ENCODE data around the gene ADCY1. TPM values are rescaled to one million over a fixed set of nuclear protein-coding genes. Genes with fewer than 3 reads are reported as not detected.

The ADCY1 gene
- total RNA-seq, 1 donor from 2014 or later, result 0.05 TPM

DNA sequence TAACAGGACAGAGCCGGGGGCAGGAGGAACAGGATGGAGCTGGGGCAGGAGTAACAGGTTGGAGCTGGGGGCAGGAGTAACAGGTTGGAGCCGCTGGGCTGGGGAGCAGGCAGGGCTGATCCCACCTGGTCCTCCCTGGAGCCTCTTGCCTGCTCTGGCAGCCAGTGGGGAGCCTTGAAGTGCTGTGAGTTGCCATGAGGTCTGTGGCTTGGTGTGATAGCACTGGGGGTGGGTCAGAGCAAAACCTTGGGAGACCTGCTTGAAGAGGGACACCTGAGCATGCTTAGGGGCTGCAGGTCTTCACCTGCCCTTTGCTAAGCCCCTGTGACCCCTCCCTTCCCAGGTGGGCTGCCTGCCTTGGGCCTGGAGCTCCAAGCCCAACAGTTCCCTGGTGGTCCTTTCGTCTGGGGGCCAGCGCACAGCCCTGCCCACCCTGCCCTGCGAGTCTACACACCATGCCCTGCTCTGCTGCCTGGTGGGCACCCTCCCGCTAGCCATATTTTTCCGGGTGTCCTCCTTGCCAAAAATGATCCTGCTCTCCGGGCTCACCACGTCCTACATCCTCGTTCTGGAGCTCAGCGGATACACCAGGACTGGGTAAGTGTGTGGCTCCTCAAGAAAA lies 111.6 kb downstream of the ADCY1 start:
- Mint-ChIP-seq H3K4me1 (ENCODE audit: unreplicated experiment) (no peaks in the 10 kb centered on the region), H3K27ac (ENCODE audit: unreplicated experiment) (no peak overlapping the region), H3K9me3 (ENCODE audit: unreplicated experiment) (no peaks in the 10 kb centered on the region), H3K27me3 (ENCODE audit: unreplicated experiment) (no peaks in the 10 kb centered on the region), H3K4me3 (ENCODE audit: unreplicated experiment) (no peak overlapping the region), H3K36me3 (ENCODE audit: unreplicated experiment) (no peaks in the 10 kb centered on the region)
- TF ChIP-seq, protein P1, sequence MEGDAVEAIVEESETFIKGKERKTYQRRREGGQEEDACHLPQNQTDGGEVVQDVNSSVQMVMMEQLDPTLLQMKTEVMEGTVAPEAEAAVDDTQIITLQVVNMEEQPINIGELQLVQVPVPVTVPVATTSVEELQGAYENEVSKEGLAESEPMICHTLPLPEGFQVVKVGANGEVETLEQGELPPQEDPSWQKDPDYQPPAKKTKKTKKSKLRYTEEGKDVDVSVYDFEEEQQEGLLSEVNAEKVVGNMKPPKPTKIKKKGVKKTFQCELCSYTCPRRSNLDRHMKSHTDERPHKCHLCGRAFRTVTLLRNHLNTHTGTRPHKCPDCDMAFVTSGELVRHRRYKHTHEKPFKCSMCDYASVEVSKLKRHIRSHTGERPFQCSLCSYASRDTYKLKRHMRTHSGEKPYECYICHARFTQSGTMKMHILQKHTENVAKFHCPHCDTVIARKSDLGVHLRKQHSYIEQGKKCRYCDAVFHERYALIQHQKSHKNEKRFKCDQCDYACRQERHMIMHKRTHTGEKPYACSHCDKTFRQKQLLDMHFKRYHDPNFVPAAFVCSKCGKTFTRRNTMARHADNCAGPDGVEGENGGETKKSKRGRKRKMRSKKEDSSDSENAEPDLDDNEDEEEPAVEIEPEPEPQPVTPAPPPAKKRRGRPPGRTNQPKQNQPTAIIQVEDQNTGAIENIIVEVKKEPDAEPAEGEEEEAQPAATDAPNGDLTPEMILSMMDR (IDR thresholded peaks at IDR 0.05), result no peak
- peak; percentile 80 for DNase-seq (ENCODE audit: extremely low spot score, unreplicated experiment)

DNA sequence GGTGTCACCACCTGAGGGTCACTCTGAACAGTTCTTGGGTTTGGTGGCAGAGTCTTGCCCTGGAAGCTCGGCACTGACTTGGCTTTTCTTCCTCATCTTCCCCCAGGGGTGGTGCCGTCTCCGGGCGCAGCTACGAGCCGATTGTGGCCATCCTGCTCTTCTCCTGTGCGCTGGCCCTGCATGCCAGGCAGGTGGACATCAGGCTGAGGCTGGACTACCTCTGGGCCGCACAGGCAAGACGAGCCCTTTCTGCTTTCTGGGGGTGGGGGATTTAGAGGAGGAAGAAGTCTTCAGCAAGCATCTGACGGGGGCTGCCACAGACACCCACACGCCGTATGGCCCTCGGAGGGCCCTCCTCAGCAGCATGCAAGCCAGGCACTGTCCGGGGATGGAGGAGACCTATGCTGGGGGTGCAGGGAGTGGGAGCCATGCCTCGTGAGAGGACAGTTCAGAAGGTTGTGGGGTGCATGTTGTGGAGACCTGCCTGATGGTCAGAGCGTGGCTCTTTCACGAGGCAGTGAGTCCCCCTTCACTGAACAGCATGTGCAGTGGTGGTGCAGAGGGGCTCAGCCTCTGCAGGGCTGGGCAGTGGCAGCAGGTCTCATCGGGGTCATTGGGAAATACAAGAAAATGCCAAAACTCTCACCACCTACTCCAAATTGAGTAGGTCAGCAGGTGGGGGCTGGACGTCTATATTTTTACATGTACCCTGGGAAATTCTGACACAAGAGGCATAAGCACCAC lies 112.4 kb downstream of the ADCY1 start:
- TF ChIP-seq, protein P1 (IDR thresholded peaks at IDR 0.05), result no peak
- no peaks in the 10 kb centered on the region for H3K9me3 Mint-ChIP-seq (ENCODE audit: unreplicated experiment)
- no peak overlapping the region for H3K27ac Mint-ChIP-seq (ENCODE audit: unreplicated experiment)
- H3K27me3 Mint-ChIP-seq (ENCODE audit: unreplicated experiment), result no peaks in the 10 kb centered on the region
- no peaks in the 10 kb centered on the region for H3K4me1 Mint-ChIP-seq (ENCODE audit: unreplicated experiment)
- H3K36me3 Mint-ChIP-seq (ENCODE audit: unreplicated experiment), result no peaks in the 10 kb centered on the region
- H3K4me3 Mint-ChIP-seq (ENCODE audit: unreplicated experiment), result no peak overlapping the region
- peak; percentile 69 for DNase-seq (ENCODE audit: extremely low spot score, unreplicated experiment)

DNA sequence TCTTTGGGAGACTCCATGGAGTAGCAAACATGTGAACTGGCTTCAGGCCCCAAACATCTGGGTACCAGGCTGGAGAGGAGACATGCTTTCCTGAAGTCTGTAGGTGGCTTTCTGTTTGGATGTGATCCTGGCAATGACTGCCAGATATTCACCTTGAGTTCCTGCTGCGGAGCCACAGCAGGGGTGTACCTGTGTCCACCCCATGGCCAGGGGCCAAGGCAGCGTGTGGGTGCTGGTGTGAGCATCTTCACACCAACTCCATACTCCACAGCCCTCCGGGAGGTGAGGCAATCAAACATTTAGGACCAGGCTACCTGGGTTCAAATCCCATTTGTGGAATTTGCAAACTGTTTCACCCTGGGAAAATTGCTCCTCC lies 113.0 kb downstream of the ADCY1 start:
- peak; percentile 48 for DNase-seq (ENCODE audit: extremely low spot score, unreplicated experiment)
- TF ChIP-seq, protein P1 (IDR thresholded peaks at IDR 0.05), result no peak
- Mint-ChIP-seq H3K4me1 (ENCODE audit: unreplicated experiment) (no peaks in the 10 kb centered on the region), H3K36me3 (ENCODE audit: unreplicated experiment) (no peaks in the 10 kb centered on the region), H3K4me3 (ENCODE audit: unreplicated experiment) (no peak overlapping the region), H3K9me3 (ENCODE audit: unreplicated experiment) (no peaks in the 10 kb centered on the region), H3K27me3 (ENCODE audit: unreplicated experiment) (no peaks in the 10 kb centered on the region), H3K27ac (ENCODE audit: unreplicated experiment) (no peak overlapping the region)

DNA sequence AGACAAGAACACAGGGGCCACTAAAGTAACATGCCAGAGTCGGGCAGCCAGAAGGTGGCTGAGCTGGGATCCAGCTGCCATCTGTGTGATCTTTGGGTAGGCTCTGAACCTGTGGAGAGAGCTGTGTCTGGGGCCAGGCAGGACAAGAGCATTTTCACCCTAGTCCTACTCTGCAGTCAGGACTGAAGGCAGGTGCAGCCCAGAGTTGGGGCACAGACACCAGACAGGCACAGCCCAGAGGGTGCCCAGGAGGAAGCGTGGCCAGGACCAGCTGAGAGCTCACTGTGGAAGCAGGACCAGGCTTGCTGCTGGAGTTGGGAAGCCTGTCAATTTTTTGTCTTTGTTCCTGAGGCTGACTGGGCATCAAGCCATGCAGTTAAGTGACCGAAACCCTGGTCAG lies 113.6 kb downstream of the ADCY1 start:
- no peak overlapping the region for H3K27ac Mint-ChIP-seq (ENCODE audit: unreplicated experiment)
- DNase-seq (ENCODE audit: extremely low spot score, unreplicated experiment), result peak; percentile 59
- no peaks in the 10 kb centered on the region for H3K27me3 Mint-ChIP-seq (ENCODE audit: unreplicated experiment)
- no peaks in the 10 kb centered on the region for H3K36me3 Mint-ChIP-seq (ENCODE audit: unreplicated experiment)
- no peaks in the 10 kb centered on the region for H3K9me3 Mint-ChIP-seq (ENCODE audit: unreplicated experiment)
- TF ChIP-seq, protein P1 (IDR thresholded peaks at IDR 0.05), result no peak
- H3K4me3 Mint-ChIP-seq (ENCODE audit: unreplicated experiment), result no peak overlapping the region
- H3K4me1 Mint-ChIP-seq (ENCODE audit: unreplicated experiment), result no peaks in the 10 kb centered on the region

DNA sequence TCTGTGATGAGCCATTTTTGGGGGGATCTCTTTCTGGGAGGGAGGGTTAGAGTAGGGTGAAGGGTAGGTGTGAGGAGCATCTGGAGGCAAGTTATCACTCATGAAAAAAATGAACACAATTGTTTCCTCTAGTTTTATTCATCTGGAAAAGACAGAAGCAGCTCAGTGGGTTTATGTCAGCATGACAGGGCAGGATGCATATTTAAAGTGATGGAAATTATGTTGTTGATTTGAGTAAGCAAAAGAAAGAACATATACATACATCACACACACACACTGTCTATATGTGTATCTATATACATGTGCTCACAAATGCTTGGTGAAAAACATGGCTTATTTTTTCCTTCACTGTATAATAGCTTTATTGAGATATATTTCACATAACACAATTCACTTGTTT lies 114.2 kb downstream of the ADCY1 start:
- TF ChIP-seq, protein P1 (IDR thresholded peaks at IDR 0.05), result no peak
- Mint-ChIP-seq H3K36me3 (ENCODE audit: unreplicated experiment) (no peaks in the 10 kb centered on the region), H3K27ac (ENCODE audit: unreplicated experiment) (no peak overlapping the region), H3K27me3 (ENCODE audit: unreplicated experiment) (no peaks in the 10 kb centered on the region), H3K4me3 (ENCODE audit: unreplicated experiment) (no peak overlapping the region), H3K9me3 (ENCODE audit: unreplicated experiment) (no peaks in the 10 kb centered on the region), H3K4me1 (ENCODE audit: unreplicated experiment) (no peaks in the 10 kb centered on the region)
- DNase-seq (ENCODE audit: extremely low spot score, unreplicated experiment), result no peak

Data from osteocyte (in vitro differentiated cells).